H1 (cell line): ENCODE measurements around the gene TCEA3. TPM values are rescaled to one million over a fixed set of nuclear protein-coding genes. Genes with fewer than 3 reads are reported as not detected.

Experiments used
- CTCF ChIA-PET: fragments of 300-600 bp; sonication (Branson Sonifier 250); formaldehyde crosslinking; loops from one replicate; lab custom pipeline; 2021; ENCODE audit not compliant: partially characterized antibody; lab: Charles Lee
- POLR2A ChIA-PET: fragments of 300-600 bp; sonication (Branson Sonifier 250); formaldehyde crosslinking; loops from one replicate; lab custom pipeline; 2021; ENCODE audit warnings: inconsistent platforms; ENCODE audit not compliant: partially characterized antibody; lab: Charles Lee
- DNase-seq, 2 experiments: peaks; one replicate each; pipeline versions ENCODE4 v3.0.0 to v3.0.0-alpha.2; 2010 to 2022; ENCODE audit warnings: low spot score in 2 of 2, low read depth in 1 of 2, mixed read lengths in 1 of 2
- FAIRE-seq: peaks from 2 replicates; lab custom pipeline; 2011; peaks lifted over from hg19 to GRCh38; lab: Jason Lieb, UNC
- H2AFZ ChIP-seq: 2 replicates; pipeline ENCODE4 v1.8.1; 2012; ENCODE audit warnings: low read length, inconsistent platforms
- H2AK5ac ChIP-seq: 2 replicates; pipeline ENCODE4 v1.6.1; 2013; ENCODE audit warnings: low read depth, low read length
- H2BK120ac ChIP-seq: replicated peaks from 2 replicates; pipeline ENCODE3; 2013; ENCODE audit warnings: low read depth, low read length, inconsistent platforms
- H2BK12ac ChIP-seq: 2 replicates; pipeline ENCODE4 v1.6.1; 2013; ENCODE audit warnings: low read depth, low read length
- H2BK15ac ChIP-seq: 2 replicates; pipeline ENCODE4 v1.6.1; 2013; ENCODE audit warnings: low read length
- H2BK20ac ChIP-seq: 2 replicates; pipeline ENCODE4 v1.6.1; 2013; ENCODE audit warnings: low read length
- H2BK5ac ChIP-seq: 2 replicates; pipeline ENCODE4 v1.6.1; 2013; ENCODE audit warnings: low read depth, low read length
- H3K14ac ChIP-seq: 2 replicates; pipeline ENCODE4 v1.6.1; 2013; ENCODE audit warnings: inconsistent platforms; ENCODE audit not compliant: insufficient read length
- H3K18ac ChIP-seq: 2 replicates; pipeline ENCODE4 v1.6.1; 2013; ENCODE audit warnings: low read length; ENCODE audit errors: extremely low read depth
- H3K23ac ChIP-seq: 2 replicates; pipeline ENCODE4 v1.6.1; 2013; ENCODE audit warnings: inconsistent platforms; ENCODE audit not compliant: insufficient read length
- H3K23me2 ChIP-seq: 2 replicates; pipeline ENCODE4 v1.6.1; 2013; ENCODE audit warnings: low read depth, low read length
- H3K27ac ChIP-seq: 2 replicates; pipeline ENCODE4 v1.6.1; 2011; ENCODE audit warnings: low read depth, low read length, inconsistent platforms
- H3K27me3 ChIP-seq, 4 experiments: replicated peaks in 1 of 4; 1 replicate in 1 of 4; 2 replicates in 3 of 4; pipeline versions ENCODE4 v1.6.1 to v1.8.1; 2011 to 2013; ENCODE audit warnings: low read length in 3 of 4, mild to moderate bottlenecking in 3 of 4, inconsistent platforms in 2 of 4, mixed read lengths in 2 of 4, moderate library complexity in 1 of 4; ENCODE audit not compliant: control insufficient read depth in 3 of 4, insufficient read depth in 3 of 4; ENCODE audit errors: extremely low read depth in 1 of 4
- H3K36me3 ChIP-seq, 4 experiments: 2 replicates each; pipeline versions ENCODE4 v1.6.1 to v1.8.1; 2011 to 2013; ENCODE audit warnings: mild to moderate bottlenecking in 4 of 4, low read length in 3 of 4, moderate library complexity in 2 of 4, control low read depth in 1 of 4, inconsistent platforms in 1 of 4; ENCODE audit not compliant: insufficient read depth in 4 of 4, control insufficient read depth in 2 of 4
- H3K4ac ChIP-seq: replicated peaks from 2 replicates; pipeline ENCODE3; 2013; ENCODE audit warnings: low read length, low read depth, mixed read lengths, inconsistent platforms; ENCODE audit not compliant: insufficient read length
- H3K4me1 ChIP-seq, 4 experiments: replicated peaks in 1 of 4; 1 replicate in 1 of 4; 2 replicates in 3 of 4; pipeline versions ENCODE4 v1.6.1 to v1.8.1; 2011 to 2013; ENCODE audit warnings: low read length in 3 of 4, inconsistent platforms in 2 of 4, mixed read lengths in 1 of 4; ENCODE audit not compliant: insufficient read depth in 4 of 4, control insufficient read depth in 3 of 4
- H3K4me2 ChIP-seq, 2 experiments: 2 replicates each; pipeline versions ENCODE4 v1.6.1 to v1.8.1; 2011 to 2013; ENCODE audit warnings: low read depth in 2 of 2, low read length in 2 of 2, control low read depth in 1 of 2, inconsistent platforms in 1 of 2, mild to moderate bottlenecking in 1 of 2; ENCODE audit not compliant: insufficient read depth in 1 of 2
- H3K4me3 ChIP-seq, 4 experiments: fragments of 200-600, 300-600 bp in 1 of 4; sonication (generic), shearing (Covaris generic), sonication (Bioruptor Twin) in 1 of 4; 2 replicates each; pipeline versions ENCODE4 v1.5.1 to v1.8.1; 2011 to 2016; ENCODE audit warnings: low read length in 4 of 4, low read depth in 3 of 4, control low read depth in 2 of 4, inconsistent platforms in 2 of 4, mild to moderate bottlenecking in 2 of 4, mixed read lengths in 1 of 4, moderate library complexity in 1 of 4; ENCODE audit not compliant: insufficient read depth in 2 of 4; ENCODE audit errors: extremely low read depth in 1 of 4
- H3K56ac ChIP-seq: replicated peaks from 2 replicates; pipeline ENCODE3; 2013; ENCODE audit warnings: low read depth, mild to moderate bottlenecking, mixed read lengths, low read length, inconsistent platforms; ENCODE audit not compliant: insufficient read length
- H3K79me1 ChIP-seq: 2 replicates; pipeline ENCODE4 v1.6.1; 2013; ENCODE audit warnings: low read depth, low read length, control low read depth
- H3K79me2 ChIP-seq, 2 experiments: 2 replicates each; pipeline versions ENCODE4 v1.6.1 to v1.8.1; 2012 to 2013; ENCODE audit warnings: low read length in 2 of 2, mild to moderate bottlenecking in 2 of 2, inconsistent platforms in 1 of 2; ENCODE audit not compliant: insufficient read depth in 2 of 2, control insufficient read depth in 1 of 2
- H3K9ac ChIP-seq, 4 experiments: replicated peaks in 1 of 4; 1 replicate in 1 of 4; 2 replicates in 3 of 4; pipeline versions ENCODE4 v1.6.1 to v1.8.1; 2011 to 2013; ENCODE audit warnings: low read depth in 3 of 4, low read length in 3 of 4, control low read depth in 2 of 4, mild to moderate bottlenecking in 2 of 4, moderate library complexity in 2 of 4, inconsistent platforms in 1 of 4; ENCODE audit errors: extremely low read depth in 1 of 4
- H3K9me3 ChIP-seq, 2 experiments: 2 replicates each; pipeline versions ENCODE4 v1.6.1 to v1.8.1; 2012 to 2013; ENCODE audit warnings: mild to moderate bottlenecking in 2 of 2, moderate library complexity in 2 of 2, control low read depth in 1 of 2, inconsistent platforms in 1 of 2, low read depth in 1 of 2, low read length in 1 of 2, mixed read lengths in 1 of 2; ENCODE audit not compliant: insufficient read depth in 2 of 2
- H4K20me1 ChIP-seq, 2 experiments: replicated peaks in 1 of 2; 2 replicates each; pipeline versions ENCODE3 to v1.8.1; 2011 to 2013; ENCODE audit warnings: inconsistent platforms in 2 of 2, low read length in 2 of 2, mild to moderate bottlenecking in 1 of 2; ENCODE audit not compliant: insufficient read depth in 2 of 2, control insufficient read depth in 1 of 2
- H4K5ac ChIP-seq: 2 replicates; pipeline ENCODE4 v1.6.1; 2013; ENCODE audit warnings: low read length, low read depth, mixed read lengths, inconsistent platforms; ENCODE audit not compliant: insufficient read length
- H4K8ac ChIP-seq: 2 replicates; pipeline ENCODE4 v1.8.0; 2013; ENCODE audit warnings: mild to moderate bottlenecking, moderate library complexity, low read length, inconsistent platforms; ENCODE audit not compliant: insufficient read depth; ENCODE audit errors: extremely low read depth
- H4K91ac ChIP-seq: replicated peaks from 2 replicates; pipeline ENCODE3; 2013; ENCODE audit warnings: low read length, mixed read lengths, inconsistent platforms; ENCODE audit not compliant: insufficient read length
- ATF3 ChIP-seq: IDR thresholded peaks from 2 replicates; pipeline ENCODE4 v1.6.1; 2011; ENCODE audit warnings: low read depth, mild to moderate bottlenecking, low read length; ENCODE audit not compliant: insufficient read depth
- CHD1 ChIP-seq: IDR thresholded peaks from 2 replicates; pipeline ENCODE4 v1.6.1; 2012; ENCODE audit warnings: low read depth, low read length, improper control_type of control experiment
- CTBP2 ChIP-seq: IDR thresholded peaks from 2 replicates; pipeline ENCODE4 v1.7.0; 2011; ENCODE audit warnings: borderline replicate concordance, mild to moderate bottlenecking, moderate library complexity, mixed read lengths, low read length; ENCODE audit not compliant: insufficient read depth, insufficient read length
- EZH2 ChIP-seq: fragments of 200-600 bp; sonication (generic); IDR thresholded peaks from 2 replicates; pipeline ENCODE4 v1.7.1; 2012; ENCODE audit warnings: low read depth, mild to moderate bottlenecking, moderate library complexity, low read length, inconsistent platforms; ENCODE audit not compliant: severe bottlenecking
- FOSL1 ChIP-seq: IDR thresholded peaks from 2 replicates; pipeline ENCODE4 v1.6.1; 2011; ENCODE audit warnings: mild to moderate bottlenecking, low read depth, low read length, moderate library complexity; ENCODE audit not compliant: insufficient read depth
- MAFK ChIP-seq: IDR thresholded peaks from 2 replicates; pipeline ENCODE4 v1.6.1; 2012; ENCODE audit warnings: low read depth, mild to moderate bottlenecking, improper control_type of control experiment, low read length
- MAX ChIP-seq: IDR thresholded peaks from 2 replicates; pipeline ENCODE4 v1.6.1; 2012; ENCODE audit warnings: inconsistent platforms
- NRF1 ChIP-seq: IDR thresholded peaks from 2 replicates; pipeline ENCODE4 v1.6.1; 2011; ENCODE audit warnings: mild to moderate bottlenecking, low read depth, low read length, improper control_type of control experiment
- RBBP5 ChIP-seq: IDR thresholded peaks from 2 replicates; pipeline ENCODE4 v1.7.1; 2012; ENCODE audit warnings: low read depth, mild to moderate bottlenecking, inconsistent platforms, low read length, moderate library complexity, borderline replicate concordance
- SUZ12 ChIP-seq: fragments of 200-600 bp; sonication (generic); IDR thresholded peaks from 2 replicates; pipeline ENCODE4 v1.6.1; 2012; ENCODE audit warnings: mild to moderate bottlenecking, inconsistent platforms, low read length, moderate library complexity, mixed read lengths
- WGBS, 2 experiments: shearing (Covaris generic) in 1 of 2; methylation state at CpG; one replicate each; pipeline versions ENCODE4 v1.1.6 to v1.1.7; 2013 to 2015; ENCODE audit warnings: low lambda C conversion rate in 2 of 2, mixed read lengths in 2 of 2, inconsistent platforms in 1 of 2, low coverage in 1 of 2, missing lambda C conversion rate in 1 of 2; ENCODE audit not compliant: insufficient replicate concordance in 2 of 2, insufficient coverage in 1 of 2, insufficient read length in 1 of 2; ENCODE audit errors: extremely low coverage in 1 of 2, missing lambda C conversion rate in 1 of 2; 5-methylcytosine and 5-hydroxymethylcytosine counted together
- polyA plus RNA-seq, 7 experiments: library from polyadenylated mRNA; depleted of rRNA in 3 of 7; stranded (reverse) in 5 of 7; unstranded in 2 of 7; fragments of >200 nt in 5 of 7; fragments of 200-250 nt in 2 of 7; gene quantifications; 1 replicate in 5 of 7; 2 replicates in 1 of 7; 4 replicates in 1 of 7; pipeline versions ENCODE4 v1.2.1 to v1.2.3, GENCODE V29; 2011 to 2013; ENCODE audit warnings: missing spikeins in 2 of 7, mixed read lengths in 2 of 7
- total RNA-seq: library from RNA; stranded (reverse); fragmentation: NEBNext Ultra II Directional; extraction: Animal tissue kit (Norgen Biotek cat#: 25700); gene quantifications from 2 replicates; pipeline ENCODE4 v1.2.1, GENCODE V29; 2021

TCEA3 gene
- total and polyA plus RNA-seq, 2 of the 8 experiments (the other 6 are each of a cell fraction or from before 2014, with no cell fraction given): 0.08 TPM; not detected in 1

GRCh38 chr1:23421753-23422240 lies 2.8 kb downstream of the TCEA3 start:
- Histone ChIP-seq H3K23me2 (peaks cover 8% of the 10 kb centered on the region; the same call in 1 of the 2 replicates), H3K79me2 (no peaks in the 10 kb centered on the region), H3K9me3 (no peaks in the 10 kb centered on the region; a peak in 1 of 4 replicates), H3K4me2 (no peak overlapping the region), H3K79me1 (0 out of 2 replicates have a peak, but pooled peaks cover 3% of the 10 kb centered on the region), H3K23ac (no peak overlapping the region), H2BK15ac (no peak overlapping the region), H3K9ac (no peak overlapping the region; a peak in 1 of 7 replicates), H4K8ac (no peak overlapping the region), H4K20me1 (peaks cover 14 to 28% of the 10 kb centered on the region in 2 experiments), H3K14ac (no peak overlapping the region), H3K36me3 (peaks cover 0 to 3% (median 0%) of the 10 kb centered on the region in 4 experiments; a peak in 2 of 8 replicates), H2BK120ac (no peak overlapping the region), H4K5ac (no peak overlapping the region), H3K4ac (no peak overlapping the region), H3K27ac (no peak overlapping the region), H3K4me1 (peaks cover 1 to 11% (median 3%) of the 10 kb centered on the region in 4 experiments; a peak in 6 of 7 replicates), H3K27me3 (peaks cover 83 to 100% (median 98%) of the 10 kb centered on the region in 4 experiments), H2AK5ac (no peak overlapping the region), H2BK5ac (no peak overlapping the region), H3K18ac (no peak overlapping the region), H3K4me3 (no peak overlapping the region), H3K56ac (no peak overlapping the region), H2AFZ (no peak overlapping the region), H2BK20ac (no peak overlapping the region), H4K91ac (no peak overlapping the region), H2BK12ac (no peak overlapping the region)
- DNase-seq (no peak), FAIRE-seq (no peak)
- ChIA-PET CTCF (interaction anchor here (0.5 to 3.4 kb wide), 11 partner anchors 9 to 249 kb away, joined by 3 to 29 read pairs (median 4); no protein-coding TSS in a partner anchor), POLR2A (interaction anchor here (0.7 kb wide), 1 partner anchor 32 kb away, joined by 3 read pairs; no protein-coding TSS in a partner anchor)
- WGBS, 2 experiments: 79% methylated on average over 6 of the region's 6 CpGs; no CpG with 5 or more reads in 1 of the 2 experiments
- TF ChIP-seq NRF1 (no peak), CHD1 (no peak), SUZ12 (no peak), EZH2 (no peak), RBBP5 (no peak), FOSL1 (no peak), CTBP2 (no peak), MAX (no peak), MAFK (no peak), ATF3 (no peak)
